ENCODE results near the gene RTEL1.

RTEL1 gene

DNA sequence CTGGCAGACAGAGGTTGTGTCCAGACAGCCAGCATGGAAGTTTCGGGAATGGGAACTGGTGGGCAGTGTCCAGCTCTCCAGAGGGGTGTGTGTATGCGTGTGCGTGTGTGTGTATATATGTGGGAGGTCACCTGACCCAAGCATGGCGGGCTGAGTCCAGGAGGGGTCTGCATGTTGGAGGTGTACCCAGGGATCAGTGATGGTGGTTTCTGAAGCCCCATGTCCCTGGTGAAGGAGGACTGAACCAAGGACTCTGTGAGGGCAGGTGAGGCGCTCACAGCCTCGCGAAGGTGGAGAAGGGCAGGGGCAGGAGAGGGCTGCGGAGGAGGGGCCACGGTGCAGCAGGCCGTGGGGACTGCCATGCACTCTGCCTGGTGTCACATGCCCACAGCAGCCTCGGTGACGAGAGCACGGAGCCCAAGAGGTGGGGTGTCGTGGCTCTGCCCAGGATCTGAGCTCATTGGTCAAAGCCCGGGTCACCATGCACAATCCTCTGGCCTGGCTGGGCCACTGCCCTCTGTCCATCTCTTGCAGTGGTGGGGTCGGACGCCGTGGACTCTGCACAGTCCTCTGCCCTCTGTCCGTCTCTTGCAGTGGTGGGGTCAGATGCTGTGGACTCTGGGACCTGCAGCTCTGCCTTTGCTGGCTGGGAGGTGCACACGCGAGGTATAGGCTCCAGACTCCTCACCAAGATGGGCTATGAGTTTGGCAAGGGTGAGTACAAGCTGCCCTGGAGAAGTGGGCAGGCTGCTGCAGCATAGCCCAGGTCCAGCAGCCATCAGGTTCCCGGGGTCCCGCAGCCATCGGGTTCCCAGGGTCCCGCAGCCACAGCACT is 76.2 kb downstream of the RTEL1 start:
- TF ChIP-seq, protein P1, sequence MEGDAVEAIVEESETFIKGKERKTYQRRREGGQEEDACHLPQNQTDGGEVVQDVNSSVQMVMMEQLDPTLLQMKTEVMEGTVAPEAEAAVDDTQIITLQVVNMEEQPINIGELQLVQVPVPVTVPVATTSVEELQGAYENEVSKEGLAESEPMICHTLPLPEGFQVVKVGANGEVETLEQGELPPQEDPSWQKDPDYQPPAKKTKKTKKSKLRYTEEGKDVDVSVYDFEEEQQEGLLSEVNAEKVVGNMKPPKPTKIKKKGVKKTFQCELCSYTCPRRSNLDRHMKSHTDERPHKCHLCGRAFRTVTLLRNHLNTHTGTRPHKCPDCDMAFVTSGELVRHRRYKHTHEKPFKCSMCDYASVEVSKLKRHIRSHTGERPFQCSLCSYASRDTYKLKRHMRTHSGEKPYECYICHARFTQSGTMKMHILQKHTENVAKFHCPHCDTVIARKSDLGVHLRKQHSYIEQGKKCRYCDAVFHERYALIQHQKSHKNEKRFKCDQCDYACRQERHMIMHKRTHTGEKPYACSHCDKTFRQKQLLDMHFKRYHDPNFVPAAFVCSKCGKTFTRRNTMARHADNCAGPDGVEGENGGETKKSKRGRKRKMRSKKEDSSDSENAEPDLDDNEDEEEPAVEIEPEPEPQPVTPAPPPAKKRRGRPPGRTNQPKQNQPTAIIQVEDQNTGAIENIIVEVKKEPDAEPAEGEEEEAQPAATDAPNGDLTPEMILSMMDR (IDR thresholded peaks at IDR 0.05; ENCODE audit: low read depth, low read length), result no peak
- H3K4me3 ChIP-seq (ENCODE audit: low read depth, low read length), result no peak overlapping the region

DNA sequence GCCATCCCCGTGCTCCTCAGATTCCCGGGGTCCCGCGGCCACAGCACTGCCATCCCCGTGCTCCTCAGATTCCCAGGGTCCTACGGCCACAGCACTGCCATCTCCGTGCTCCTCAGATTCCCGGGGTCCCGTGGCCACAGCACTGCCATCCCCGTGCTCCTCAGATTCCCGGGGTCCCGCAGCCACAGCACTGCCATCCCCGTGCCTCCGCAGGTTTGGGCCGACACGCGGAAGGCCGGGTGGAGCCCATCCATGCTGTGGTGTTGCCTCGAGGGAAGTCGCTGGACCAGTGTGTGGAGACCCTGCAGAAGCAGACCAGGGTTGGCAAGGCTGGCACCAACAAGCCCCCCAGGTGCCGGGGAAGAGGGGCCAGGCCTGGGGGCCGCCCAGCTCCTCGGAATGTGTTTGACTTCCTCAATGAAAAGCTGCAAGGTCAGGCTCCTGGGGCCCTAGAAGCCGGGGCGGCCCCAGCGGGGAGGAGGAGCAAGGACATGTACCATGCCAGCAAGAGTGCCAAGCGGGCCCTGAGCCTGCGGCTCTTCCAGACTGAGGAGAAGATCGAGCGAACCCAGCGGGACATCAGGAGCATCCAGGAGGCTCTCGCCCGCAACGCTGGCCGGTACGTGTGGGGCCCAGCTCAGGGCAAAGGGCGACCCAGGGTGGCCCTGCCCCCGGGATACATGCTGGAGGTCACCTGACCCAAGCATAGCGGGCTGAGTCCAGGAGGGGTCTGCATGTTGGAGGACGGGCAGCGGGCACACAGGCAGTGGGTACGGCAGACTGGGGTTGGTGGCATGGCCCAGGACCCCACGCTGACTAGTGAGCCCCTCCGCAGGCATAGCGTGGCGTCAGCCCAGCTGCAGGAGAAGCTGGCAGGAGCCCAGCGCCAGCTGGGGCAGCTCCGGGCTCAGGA is 77.1 kb downstream of the RTEL1 start:
- TF ChIP-seq, protein P1 (IDR thresholded peaks at IDR 0.05; ENCODE audit: low read depth, low read length), result no peak

DNA sequence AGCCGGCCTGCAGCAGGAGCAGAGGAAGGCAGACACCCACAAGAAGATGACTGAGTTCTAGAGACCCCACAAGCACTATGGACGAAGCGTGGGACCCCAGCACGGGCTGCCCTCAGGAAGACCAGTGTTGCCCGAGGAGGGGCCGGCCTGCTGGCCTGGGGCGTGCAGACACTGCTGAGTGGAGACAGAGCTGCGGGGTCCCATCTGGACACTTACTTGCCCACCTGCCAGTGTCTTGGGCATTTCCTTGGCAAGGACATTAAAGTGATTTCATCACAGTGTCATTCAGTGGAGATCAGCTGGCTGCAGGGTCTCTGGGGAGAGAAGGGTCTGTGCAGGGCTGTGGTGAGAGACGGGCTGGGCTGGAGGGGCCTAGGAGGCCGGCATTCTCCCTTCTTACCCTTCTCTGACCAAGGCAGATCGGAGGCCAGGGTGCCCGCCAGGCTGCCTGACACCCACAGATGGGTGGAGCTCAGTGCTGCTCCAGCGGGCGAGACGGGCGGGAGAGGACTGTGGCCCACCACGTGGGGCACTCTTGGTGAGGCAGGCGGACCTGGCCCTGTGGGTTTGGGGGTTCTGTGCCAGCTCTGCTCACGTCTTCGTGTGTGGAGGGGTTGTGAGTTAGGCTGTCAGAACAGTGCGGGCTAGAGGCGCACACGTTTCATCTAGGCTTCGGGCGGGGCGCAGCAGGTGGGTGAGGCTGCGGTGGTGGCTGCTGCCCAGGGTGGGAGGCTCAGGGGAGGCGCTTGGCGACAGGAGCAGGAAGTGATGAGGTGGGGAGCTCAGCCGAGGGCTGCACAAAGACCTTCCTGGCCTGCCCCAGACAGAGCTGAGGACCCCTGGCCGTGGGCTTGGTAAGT is 78.0 kb downstream of the RTEL1 start, which contains the start of gene LIME1:
Gene LIME1 (plus strand): TSS at position 806 of the 860 bp plus-strand sequence. CDS start 886 bp downstream, outside the sequence.
- TF ChIP-seq, protein P1 (IDR thresholded peaks at IDR 0.05; ENCODE audit: low read depth, low read length), result no peak
- no peak within 1 kb of the TSS for H3K4me3 ChIP-seq (ENCODE audit: low read depth, low read length)

More for the DNA sequence above, 77.1 kb downstream of the RTEL1 start:
- no peak overlapping the region for H3K4me3 ChIP-seq (ENCODE audit: low read depth, low read length)

DNA sequence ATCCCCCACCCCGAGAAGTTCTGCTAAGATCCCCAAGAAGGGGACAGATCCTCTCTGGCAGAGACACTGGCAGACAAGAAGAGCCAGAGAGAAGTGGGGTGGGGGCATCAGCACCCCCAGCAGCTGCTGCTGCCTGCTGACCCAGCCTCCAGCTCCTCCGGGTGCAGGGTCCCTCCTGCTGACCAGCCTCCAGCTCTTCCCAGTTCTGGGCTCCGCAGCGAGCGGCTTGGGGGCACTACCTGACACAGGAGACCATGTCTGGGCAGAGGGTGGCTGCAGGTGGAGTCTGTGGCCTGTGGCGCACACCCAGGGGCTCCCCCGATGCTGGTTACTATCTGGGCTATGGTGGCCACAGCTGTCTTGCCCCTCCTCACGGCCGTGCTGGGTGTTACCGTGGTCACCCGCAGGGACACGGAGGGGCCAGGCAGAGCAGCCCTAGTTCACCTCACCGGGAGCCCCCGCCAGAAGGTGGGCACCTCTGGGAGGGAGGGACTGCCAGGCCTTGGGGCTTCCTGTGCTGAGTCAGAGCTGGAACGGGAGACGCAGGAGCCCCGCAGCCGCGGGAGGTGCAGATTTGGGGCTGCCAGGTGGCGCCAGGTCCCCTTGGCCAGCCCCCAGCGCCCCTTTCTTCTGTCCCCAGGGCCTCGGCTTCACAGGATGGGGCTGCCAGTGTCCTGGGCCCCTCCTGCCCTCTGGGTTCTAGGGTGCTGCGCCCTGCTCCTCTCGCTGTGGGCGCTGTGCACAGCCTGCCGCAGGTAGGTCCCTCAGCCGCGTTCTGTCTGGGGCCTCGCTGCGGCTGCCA is 79.0 kb downstream of the RTEL1 start:
- H3K4me3 ChIP-seq (ENCODE audit: low read depth, low read length), result no peak overlapping the region
- TF ChIP-seq, protein P1 (IDR thresholded peaks at IDR 0.05; ENCODE audit: low read depth, low read length), result no peak

DNA sequence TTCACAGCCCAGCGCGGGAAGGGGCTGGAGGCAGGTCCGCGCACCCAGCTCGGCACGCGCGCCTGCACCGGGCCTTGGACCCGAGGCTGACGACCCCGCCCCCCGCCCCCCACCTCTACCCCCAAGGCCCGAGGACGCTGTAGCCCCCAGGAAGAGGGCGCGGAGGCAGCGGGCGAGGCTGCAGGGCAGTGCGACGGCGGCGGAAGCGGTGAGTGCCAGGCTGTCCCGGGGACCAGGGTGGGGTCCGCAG is 79.5 kb downstream of the RTEL1 start:
- H3K4me3 ChIP-seq (ENCODE audit: low read depth, low read length), result no peak overlapping the region
- TF ChIP-seq, protein P1 (IDR thresholded peaks at IDR 0.05; ENCODE audit: low read depth, low read length), result no peak

DNA sequence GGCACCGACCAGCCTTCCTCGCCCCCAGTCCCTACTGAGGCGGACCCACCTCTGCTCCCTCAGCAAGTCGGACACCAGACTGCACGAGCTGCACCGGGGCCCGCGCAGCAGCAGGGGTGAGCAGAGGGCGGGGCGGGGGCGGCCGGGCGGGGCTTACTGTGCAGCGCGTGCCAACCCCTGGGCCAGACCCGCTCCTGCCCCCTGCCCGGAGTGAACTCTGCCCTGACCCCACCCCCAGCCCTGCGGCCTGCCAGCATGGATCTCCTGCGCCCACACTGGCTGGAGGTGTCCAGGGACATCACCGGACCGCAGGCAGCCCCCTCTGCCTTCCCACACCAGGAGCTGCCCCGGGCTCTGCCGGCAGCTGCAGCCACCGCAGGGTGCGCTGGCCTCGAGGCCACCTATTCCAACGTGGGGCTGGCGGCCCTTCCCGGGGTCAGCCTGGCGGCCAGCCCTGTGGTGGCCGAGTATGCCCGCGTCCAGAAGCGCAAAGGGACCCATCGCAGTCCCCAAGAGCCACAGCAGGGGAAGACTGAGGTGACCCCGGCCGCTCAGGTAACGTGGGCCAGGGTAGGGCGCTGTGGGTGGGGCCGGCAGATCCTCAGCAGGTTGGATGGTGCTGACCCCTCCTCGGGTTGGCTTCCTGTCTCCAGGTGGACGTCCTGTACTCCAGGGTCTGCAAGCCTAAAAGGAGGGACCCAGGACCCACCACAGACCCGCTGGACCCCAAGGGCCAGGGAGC is 80.0 kb downstream of the RTEL1 start:
- H3K4me3 ChIP-seq (ENCODE audit: low read depth, low read length), result no peak overlapping the region

More for the DNA sequence above, 80.0 kb downstream of the RTEL1 start:
- TF ChIP-seq, protein P1 (IDR thresholded peaks at IDR 0.05; ENCODE audit: low read depth, low read length), result no peak
